Measurements from ENCODE around the gene DHTKD1. TPM values are rescaled to one million over a fixed set of nuclear protein-coding genes. Genes with fewer than 3 reads are reported as not detected.
"Not testable (repeated sequence)": the region's sequence is repeated elsewhere in the genome, so short reads cannot be mapped to it uniquely, and the experiment has no call there.

The DHTKD1 gene
- total RNA-seq, 1 donor from 2014 or later = 18.4 TPM

DNA sequence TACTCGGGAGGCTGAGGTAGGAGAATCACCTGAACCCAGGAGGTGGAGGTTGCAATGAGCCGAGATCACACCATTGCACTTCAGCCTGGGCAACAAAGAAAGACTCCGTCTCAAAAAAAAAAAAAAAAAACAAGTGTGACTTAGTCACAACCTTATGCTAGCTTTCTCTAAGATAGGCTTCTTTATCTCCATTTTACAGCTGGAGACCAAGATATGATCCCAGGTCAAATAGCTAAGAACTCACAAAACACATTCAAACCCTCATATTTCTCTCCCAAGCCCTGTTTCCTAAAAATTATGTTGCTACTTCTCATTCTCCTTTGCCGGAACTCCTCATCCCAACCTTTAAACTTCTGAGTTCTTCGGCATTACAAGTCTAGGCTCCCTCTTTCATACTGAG, 13.0 kb upstream of the DHTKD1 start:
- TF ChIP-seq, protein P1, sequence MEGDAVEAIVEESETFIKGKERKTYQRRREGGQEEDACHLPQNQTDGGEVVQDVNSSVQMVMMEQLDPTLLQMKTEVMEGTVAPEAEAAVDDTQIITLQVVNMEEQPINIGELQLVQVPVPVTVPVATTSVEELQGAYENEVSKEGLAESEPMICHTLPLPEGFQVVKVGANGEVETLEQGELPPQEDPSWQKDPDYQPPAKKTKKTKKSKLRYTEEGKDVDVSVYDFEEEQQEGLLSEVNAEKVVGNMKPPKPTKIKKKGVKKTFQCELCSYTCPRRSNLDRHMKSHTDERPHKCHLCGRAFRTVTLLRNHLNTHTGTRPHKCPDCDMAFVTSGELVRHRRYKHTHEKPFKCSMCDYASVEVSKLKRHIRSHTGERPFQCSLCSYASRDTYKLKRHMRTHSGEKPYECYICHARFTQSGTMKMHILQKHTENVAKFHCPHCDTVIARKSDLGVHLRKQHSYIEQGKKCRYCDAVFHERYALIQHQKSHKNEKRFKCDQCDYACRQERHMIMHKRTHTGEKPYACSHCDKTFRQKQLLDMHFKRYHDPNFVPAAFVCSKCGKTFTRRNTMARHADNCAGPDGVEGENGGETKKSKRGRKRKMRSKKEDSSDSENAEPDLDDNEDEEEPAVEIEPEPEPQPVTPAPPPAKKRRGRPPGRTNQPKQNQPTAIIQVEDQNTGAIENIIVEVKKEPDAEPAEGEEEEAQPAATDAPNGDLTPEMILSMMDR (IDR thresholded peaks at IDR 0.05; ENCODE audit: insufficient read depth, low read length, severe bottlenecking) = no peak
- no peak overlapping the region for H3K4me3 ChIP-seq (ENCODE audit: low read depth, low read length)
- no peaks in the 10 kb centered on the region for H3K36me3 ChIP-seq (ENCODE audit: control insufficient read depth, insufficient read depth, low read length)
- no peaks in the 10 kb centered on the region for H3K27me3 ChIP-seq (ENCODE audit: control insufficient read depth, insufficient read depth, low read length)
- DNase-seq (ENCODE audit: low read depth) = no peak
- no peak for FAIRE-seq

DNA sequence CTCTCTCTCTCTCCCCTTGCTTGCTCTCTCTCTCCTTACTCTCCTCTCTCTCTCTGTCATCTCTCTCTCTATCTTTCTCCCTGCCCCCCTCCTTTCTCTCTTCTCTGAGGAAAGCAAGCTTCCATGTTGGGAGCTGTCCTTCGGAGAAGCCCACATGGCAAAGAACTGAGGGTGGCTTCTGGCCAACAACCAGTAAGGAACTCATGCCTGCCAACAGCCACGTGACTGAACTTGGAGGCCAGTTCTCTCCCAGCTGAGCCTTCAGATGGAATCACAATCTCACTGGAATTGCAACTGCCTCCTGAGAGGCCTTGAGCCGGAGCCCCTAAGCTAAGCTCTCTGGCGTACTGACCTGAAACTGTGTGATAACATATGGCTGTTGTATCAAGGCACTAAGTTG, 12.0 kb upstream of the DHTKD1 start:
- no peaks in the 10 kb centered on the region for H3K27me3 ChIP-seq (ENCODE audit: control insufficient read depth, insufficient read depth, low read length)
- H3K4me3 ChIP-seq (ENCODE audit: low read depth, low read length) = no peak overlapping the region
- TF ChIP-seq, protein P1 (IDR thresholded peaks at IDR 0.05; ENCODE audit: insufficient read depth, low read length, severe bottlenecking) = no peak
- no peaks in the 10 kb centered on the region for H3K36me3 ChIP-seq (ENCODE audit: control insufficient read depth, insufficient read depth, low read length)
- FAIRE-seq (no peak), DNase-seq (ENCODE audit: low read depth) (no peak)

DNA sequence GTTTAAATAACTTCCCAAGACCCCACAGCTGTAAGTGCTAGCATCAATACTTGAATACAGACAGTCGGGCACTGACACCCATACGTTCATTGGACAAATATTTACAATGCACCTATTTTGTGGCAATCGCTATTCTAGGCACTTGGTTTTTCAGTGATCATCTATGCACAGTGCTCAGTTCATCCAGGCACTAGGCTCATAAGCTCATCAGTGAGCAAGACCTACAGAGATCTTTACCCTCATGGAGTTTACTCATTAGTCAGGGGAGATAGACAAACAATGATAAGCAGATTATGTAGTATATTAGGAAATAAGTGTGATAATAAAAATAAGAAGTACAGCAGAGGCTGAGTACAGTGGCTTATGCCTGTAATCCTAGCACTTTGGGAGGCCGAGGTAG, 7.6 kb upstream of the DHTKD1 start:
- TF ChIP-seq, protein P1 (IDR thresholded peaks at IDR 0.05; ENCODE audit: insufficient read depth, low read length, severe bottlenecking) = no peak
- FAIRE-seq = no peak
- Histone ChIP-seq H3K27me3 (ENCODE audit: control insufficient read depth, insufficient read depth, low read length) (no peaks in the 10 kb centered on the region), H3K4me3 (ENCODE audit: low read depth, low read length) (no peak overlapping the region), H3K36me3 (ENCODE audit: control insufficient read depth, insufficient read depth, low read length) (no peaks in the 10 kb centered on the region)
- DNase-seq (ENCODE audit: low read depth) = no peak

DNA sequence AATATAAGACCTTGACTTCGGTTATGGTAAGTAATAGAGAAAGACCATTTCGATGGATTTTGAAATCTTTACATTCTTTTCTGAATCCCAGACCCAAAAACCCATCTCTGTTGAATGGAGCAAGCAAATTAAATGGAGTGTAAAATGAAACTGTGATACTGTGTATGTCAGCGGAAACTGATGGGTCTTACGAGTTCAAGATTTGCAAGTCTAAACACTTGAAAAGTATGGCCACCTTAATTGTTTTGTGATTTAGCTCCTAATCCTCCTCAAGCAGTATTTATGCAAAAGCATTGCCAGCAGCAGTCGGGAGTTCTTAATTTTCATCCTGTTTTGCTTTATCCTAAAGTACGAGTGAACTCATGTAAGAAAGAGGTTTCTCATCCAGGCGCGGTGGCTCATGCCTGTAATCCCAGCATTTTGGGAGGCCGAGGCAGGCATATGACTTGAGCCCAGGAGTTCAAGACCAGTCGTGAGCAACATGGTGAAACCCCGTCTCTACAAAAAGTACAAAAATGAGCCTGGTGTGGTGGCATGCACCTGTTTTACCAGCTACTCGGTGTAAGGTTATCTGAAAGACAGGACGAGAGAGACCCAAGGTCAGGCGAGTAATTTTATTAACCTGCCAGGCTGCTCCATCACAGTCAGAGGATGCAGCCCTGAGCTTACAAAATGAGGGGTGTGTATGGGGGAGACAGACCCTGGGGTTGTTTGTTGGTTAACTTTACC, 5.8 kb upstream of the DHTKD1 start:
- Histone ChIP-seq H3K27me3 (ENCODE audit: control insufficient read depth, insufficient read depth, low read length) (no peaks in the 10 kb centered on the region), H3K36me3 (ENCODE audit: control insufficient read depth, insufficient read depth, low read length) (no peaks in the 10 kb centered on the region), H3K4me3 (ENCODE audit: low read depth, low read length) (no peak overlapping the region)
- no peak for DNase-seq (ENCODE audit: low read depth)
- TF ChIP-seq, protein P1 (IDR thresholded peaks at IDR 0.05; ENCODE audit: insufficient read depth, low read length, severe bottlenecking) = no peak
- no peak for FAIRE-seq

DNA sequence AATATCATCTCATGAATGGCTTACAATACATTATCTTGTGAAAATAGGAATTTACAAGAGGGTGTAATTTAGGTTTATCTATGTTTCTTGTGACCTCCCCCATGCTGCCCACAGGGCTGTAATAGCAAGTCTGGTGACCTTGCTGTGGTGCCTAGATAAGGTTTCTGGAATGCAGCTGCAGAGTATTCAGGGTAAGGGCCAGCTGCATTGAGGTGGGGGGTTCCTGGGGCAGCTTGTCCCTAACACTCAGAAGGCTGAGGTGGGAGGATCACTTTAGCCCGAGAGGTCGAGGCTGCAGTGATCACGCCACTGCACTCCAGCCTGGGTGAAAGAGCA, 5.3 kb upstream of the DHTKD1 start:
- TF ChIP-seq, protein P1 (IDR thresholded peaks at IDR 0.05; ENCODE audit: insufficient read depth, low read length, severe bottlenecking) = no peak
- no peak for DNase-seq (ENCODE audit: low read depth)
- no peak for FAIRE-seq
- no peaks in the 10 kb centered on the region for H3K27me3 ChIP-seq (ENCODE audit: control insufficient read depth, insufficient read depth, low read length)
- H3K4me3 ChIP-seq (ENCODE audit: low read depth, low read length) = no peak overlapping the region
- H3K36me3 ChIP-seq (ENCODE audit: control insufficient read depth, insufficient read depth, low read length) = no peaks in the 10 kb centered on the region

DNA sequence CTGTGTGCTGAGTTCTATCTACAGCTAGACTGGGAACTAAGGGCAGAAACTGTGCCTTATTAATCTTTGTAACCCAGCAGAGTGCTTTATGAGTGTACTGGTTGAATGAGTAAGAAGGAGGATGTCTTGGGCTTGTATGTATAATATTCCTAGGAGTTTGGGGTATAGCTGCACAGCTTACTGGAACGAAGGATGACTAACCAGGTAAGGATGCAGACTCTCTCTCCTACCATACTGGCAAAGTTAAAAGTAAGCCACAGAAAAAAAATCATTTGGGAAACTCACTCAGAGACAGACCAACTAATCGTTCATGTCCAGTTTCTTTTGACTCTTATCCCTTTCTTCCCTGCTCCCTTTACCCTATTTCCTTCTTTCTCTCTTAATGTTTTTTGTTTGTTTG, 1.4 kb upstream of the DHTKD1 start:
- TF ChIP-seq, protein P1 (IDR thresholded peaks at IDR 0.05; ENCODE audit: insufficient read depth, low read length, severe bottlenecking) = no peak
- DNase-seq (ENCODE audit: low read depth) (peak; percentile 93), FAIRE-seq (no peak)
- H3K36me3 ChIP-seq (ENCODE audit: control insufficient read depth, insufficient read depth, low read length) = no peaks in the 10 kb centered on the region
- H3K4me3 ChIP-seq (ENCODE audit: low read depth, low read length) = no peak overlapping the region
- no peaks in the 10 kb centered on the region for H3K27me3 ChIP-seq (ENCODE audit: control insufficient read depth, insufficient read depth, low read length)

DNA sequence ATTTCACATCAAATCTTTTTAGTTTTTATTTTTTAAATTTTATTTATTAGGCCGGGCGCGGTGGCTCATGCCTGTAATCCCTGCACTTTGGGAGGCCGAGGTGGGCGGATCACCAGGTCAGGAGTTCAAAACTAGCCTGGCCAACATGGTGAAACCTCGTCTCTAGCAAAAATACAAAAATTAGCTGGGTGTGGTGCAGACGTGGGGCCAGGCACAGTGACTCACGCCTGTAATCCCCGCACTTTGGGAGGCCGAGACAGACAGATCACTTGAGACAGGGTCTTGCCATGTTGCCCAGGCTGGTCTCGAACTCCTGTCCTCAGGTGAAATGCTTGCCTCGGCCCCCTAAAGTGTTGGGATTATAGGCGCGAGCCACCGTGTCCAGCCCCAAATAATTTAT, 2.7 kb downstream of the DHTKD1 start:
- H3K36me3 ChIP-seq (ENCODE audit: control insufficient read depth, insufficient read depth, low read length); DNase-seq (ENCODE audit: low read depth); FAIRE-seq; H3K27me3 ChIP-seq (ENCODE audit: control insufficient read depth, insufficient read depth, low read length); H3K4me3 ChIP-seq (ENCODE audit: low read depth, low read length): not testable (repeated sequence)
